Liver (tissue), 9 donors: ENCODE results near the gene FADD. TPM values are rescaled to one million over a fixed set of nuclear protein-coding genes. Genes with fewer than 3 reads are reported as not detected.

Source experiments
- DNase-seq: peaks from one replicate; pipeline ENCODE4 v3.0.0-alpha.2; 2017; ENCODE audit warnings: low spot score
- H3K27ac ChIP-seq, 2 donors: one replicate each; pipeline ENCODE4 v1.7.0; 2013; ENCODE audit warnings: inconsistent platforms in 2 of 2, low read length in 2 of 2, control low read depth in 1 of 2, low read depth in 1 of 2, mild to moderate bottlenecking in 1 of 2
- H3K27me3 ChIP-seq, 4 donors: one replicate each; pipeline versions ENCODE4 v1.6.1 to v1.7.0; 2013; ENCODE audit warnings: low read length in 3 of 4, inconsistent platforms in 1 of 4, mild to moderate bottlenecking in 1 of 4, moderate library complexity in 1 of 4; ENCODE audit not compliant: control insufficient read depth in 4 of 4, insufficient read depth in 4 of 4
- H3K36me3 ChIP-seq, 4 donors: one replicate each; pipeline versions ENCODE4 v1.6.1 to v1.7.0; 2013; ENCODE audit warnings: low read length in 3 of 4, mild to moderate bottlenecking in 3 of 4, low read depth in 1 of 4, moderate library complexity in 1 of 4; ENCODE audit not compliant: control insufficient read depth in 4 of 4, insufficient read depth in 3 of 4
- H3K4me1 ChIP-seq, 4 donors: one replicate each; pipeline versions ENCODE4 v1.6.1 to v1.7.0; 2013; ENCODE audit warnings: low read length in 3 of 4, mild to moderate bottlenecking in 3 of 4, moderate library complexity in 1 of 4; ENCODE audit not compliant: control insufficient read depth in 4 of 4, insufficient read depth in 4 of 4
- H3K4me3 ChIP-seq, 3 donors: one replicate each; pipeline versions ENCODE4 v1.6.1 to v1.7.0; 2013; ENCODE audit warnings: low read length in 3 of 3, control low read depth in 1 of 3, low read depth in 1 of 3, mild to moderate bottlenecking in 1 of 3
- H3K9ac ChIP-seq, 2 donors: one replicate each; pipeline ENCODE4 v1.7.0; 2013; ENCODE audit warnings: low read length in 2 of 2, mild to moderate bottlenecking in 2 of 2, moderate library complexity in 2 of 2, control low read depth in 1 of 2, low read depth in 1 of 2
- H3K9me3 ChIP-seq, 4 donors: one replicate each; pipeline versions ENCODE4 v1.6.1 to v1.7.0; 2013; ENCODE audit warnings: low read length in 3 of 4; ENCODE audit not compliant: control insufficient read depth in 4 of 4
- ATF3 ChIP-seq: IDR thresholded peaks from 2 replicates; pipeline ENCODE4 v1.6.1; 2016; ENCODE audit warnings: antibody characterized with exemption
- CTCF ChIP-seq: fragments of 150-350 bp; IDR thresholded peaks from 2 replicates; pipeline ENCODE4 v1.5.1; 2017; ENCODE audit warnings: improper control_type of control experiment, low read depth, low read length; ENCODE audit not compliant: missing input control
- EGR1 ChIP-seq, 2 donors: IDR thresholded peaks; 2 replicates each; pipeline ENCODE4 v1.6.1; 2016 to 2018; ENCODE audit warnings: antibody characterized with exemption in 2 of 2, low read depth in 2 of 2
- FOXA1 ChIP-seq: IDR thresholded peaks from 2 replicates; pipeline ENCODE4 v1.6.1; 2016; ENCODE audit warnings: antibody characterized with exemption
- FOXA2 ChIP-seq: IDR thresholded peaks from 2 replicates; pipeline ENCODE4 v1.6.1; 2016; ENCODE audit warnings: antibody characterized with exemption
- GABPA ChIP-seq, 2 donors: IDR thresholded peaks in 1 of 2; conservative IDR thresholded peaks in 1 of 2; 2 replicates each; pipeline ENCODE4 v1.6.1; 2016; ENCODE audit warnings: antibody characterized with exemption in 2 of 2, mild to moderate bottlenecking in 1 of 2, moderate library complexity in 1 of 2
- HNF4A ChIP-seq, 2 donors: conservative IDR thresholded peaks; 2 replicates each; pipeline ENCODE4 v1.6.1; 2016; ENCODE audit warnings: antibody characterized with exemption in 2 of 2, mild to moderate bottlenecking in 2 of 2
- HNF4G ChIP-seq: IDR thresholded peaks from 2 replicates; pipeline ENCODE4 v1.6.1; 2016; ENCODE audit warnings: antibody characterized with exemption
- JUND ChIP-seq, 2 donors: IDR thresholded peaks; 2 replicates each; pipeline ENCODE4 v1.6.1; 2016; ENCODE audit warnings: antibody characterized with exemption in 2 of 2
- NR2F2 ChIP-seq: IDR thresholded peaks from 2 replicates; pipeline ENCODE4 v1.6.1; 2016; ENCODE audit warnings: antibody characterized with exemption
- RAD21 ChIP-seq, 2 donors: IDR thresholded peaks; 2 replicates each; pipeline ENCODE4 v1.6.1; 2016; ENCODE audit warnings: antibody characterized with exemption in 2 of 2, mild to moderate bottlenecking in 2 of 2
- REST ChIP-seq: IDR thresholded peaks from 2 replicates; pipeline ENCODE4 v1.6.1; 2016; ENCODE audit warnings: antibody characterized with exemption, mild to moderate bottlenecking
- RXRA ChIP-seq, 2 donors: IDR thresholded peaks; 2 replicates each; pipeline ENCODE4 v1.6.1; 2017 to 2018; ENCODE audit warnings: antibody characterized with exemption in 2 of 2, mild to moderate bottlenecking in 1 of 2
- SP1 ChIP-seq: IDR thresholded peaks from 2 replicates; pipeline ENCODE4 v1.6.1; 2018; ENCODE audit warnings: antibody characterized with exemption, mild to moderate bottlenecking
- TAF1 ChIP-seq: conservative IDR thresholded peaks from 2 replicates; pipeline ENCODE4 v1.6.1; 2016; ENCODE audit warnings: antibody characterized with exemption, mild to moderate bottlenecking
- YY1 ChIP-seq: IDR thresholded peaks from 2 replicates; pipeline ENCODE4 v1.6.1; 2016; ENCODE audit warnings: antibody characterized with exemption, mild to moderate bottlenecking
- ZBTB33 ChIP-seq: IDR thresholded peaks from 2 replicates; pipeline ENCODE4 v1.6.1; 2016; ENCODE audit warnings: antibody characterized with exemption
- WGBS: extraction: QIAGEN DNeasy Blood & Tissue Kit; methylation state at CpG from one replicate; pipeline ENCODE4 v1.1.7; 2013; 5-methylcytosine and 5-hydroxymethylcytosine counted together
- polyA plus RNA-seq, 2 donors: library from polyadenylated mRNA; stranded (reverse) in 1 of 2; unstranded in 1 of 2; fragments of 200-250 nt in 1 of 2; fragments of >200 nt in 1 of 2; fragmentation: Nextera tagmentation in 1 of 2; extraction: Ambion mirVana in 1 of 2; gene quantifications; one replicate each; pipeline versions ENCODE4 v1.2.1 to v1.2.3, GENCODE V29; 2013 to 2015
- total RNA-seq, 2 donors: library from RNA; depleted of rRNA; stranded (reverse); fragments of >200 nt; gene quantifications; one replicate each; pipeline ENCODE4 v1.2.3, GENCODE V29; 2014
- donor health status: healthy.
- donor health status: healthy.
- donor health status: healthy.
- donor health status: healthy.
- donor health status: healthy.

The FADD gene
- total and polyA plus RNA-seq, 4 donors, result 1.8 to 17.3 (median 14.8) TPM

- Histone ChIP-seq H3K4me1 (peaks cover 0 to 4% (median 0%) of the 10 kb centered on the region in 4 donors), H3K27ac (no peak overlapping the region), H3K9ac (no peak overlapping the region), H3K36me3 (peaks cover 0 to 29% (median 9%) of the 10 kb centered on the region in 4 donors), H3K27me3 (no peaks in the 10 kb centered on the region), H3K9me3 (no peaks in the 10 kb centered on the region), H3K4me3 (no peak overlapping the region)
- WGBS, result 90% methylated on average over 11 of the region's 11 CpGs
- no peak for DNase-seq
- TF ChIP-seq RXRA (IDR thresholded peaks at IDR 0.05) (no peak), GABPA (IDR thresholded peaks at IDR 0.05 in 1 of 2, conservative IDR thresholded peaks at IDR 0.05 in 1 of 2) (no peak), NR2F2 (no peak), RAD21 (IDR thresholded peaks at IDR 0.05) (no peak), REST (no peak), ZBTB33 (no peak), YY1 (no peak), JUND (IDR thresholded peaks at IDR 0.05) (no peak), CTCF (no peak), TAF1 (no peak), FOXA1 (no peak), FOXA2 (no peak), HNF4G (no peak), SP1 (no peak), ATF3 (no peak), EGR1 (IDR thresholded peaks at IDR 0.05; ENCODE audit: low read depth in 2 of 2) (no peak), HNF4A (conservative IDR thresholded peaks at IDR 0.05) (no peak)
These were observed 13.5 kb upstream of the FADD start for GRCh38 chr11:70189622-70190021.
